Activated CD4-positive, alpha-beta T cell treated with anti-CD3 and anti-CD28 coated beads for 4 hours (primary cell): Measurements from ENCODE around the gene PNCK.
"Not testable (repeated sequence)": the region's sequence is repeated elsewhere in the genome, so short reads cannot be mapped to it uniquely, and the experiment has no call there.

Experiments used
- DNase-seq, 2 donors: peaks; one replicate each; pipeline ENCODE4 v3.0.0-alpha.2; 2020

Gene PNCK

DNA sequence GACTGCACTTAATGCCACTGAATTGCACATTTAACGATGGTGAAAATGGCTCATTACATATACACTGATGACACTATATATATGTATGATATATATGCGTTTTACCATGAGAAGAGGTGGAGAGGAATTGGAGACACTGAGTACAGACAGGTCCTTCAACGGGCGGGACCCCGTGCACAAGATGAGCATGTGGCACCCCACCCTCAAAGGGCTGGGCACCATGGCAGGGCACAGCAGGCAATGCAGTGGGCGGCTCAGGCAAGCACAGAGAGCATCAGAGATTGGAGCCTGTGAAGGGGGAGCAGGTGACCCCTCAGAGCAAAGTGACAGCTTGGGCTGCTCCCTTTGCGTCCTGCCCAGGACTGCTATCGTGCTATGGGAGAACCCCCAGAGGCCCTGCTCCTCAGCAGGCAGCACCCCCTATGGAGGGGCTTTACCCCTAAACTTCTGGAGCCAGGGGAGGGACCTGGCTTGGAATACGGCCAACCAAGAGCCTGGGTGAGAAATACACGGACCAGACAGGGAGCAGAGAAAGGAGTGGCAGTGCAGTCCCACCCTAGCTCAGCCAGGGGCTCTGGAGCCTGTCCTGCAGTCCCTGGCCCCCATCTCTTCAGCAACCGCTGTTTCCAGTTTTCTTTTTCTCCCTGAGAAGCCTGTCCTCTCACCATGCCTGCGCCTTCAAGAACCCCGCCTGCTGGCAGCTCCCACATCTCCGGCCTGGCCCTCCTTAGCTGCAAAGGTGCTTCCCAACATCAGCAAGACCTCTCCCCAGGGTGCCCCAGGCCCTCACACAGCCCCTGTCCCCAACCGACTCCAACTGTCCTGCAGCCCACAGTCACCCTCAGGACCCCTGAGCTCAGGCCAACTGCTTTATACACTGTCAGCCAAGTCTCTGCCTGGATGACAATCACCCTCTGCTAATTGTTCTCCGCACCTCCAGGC is 24.6 kb upstream of the PNCK start:
- no peak for DNase-seq

DNA sequence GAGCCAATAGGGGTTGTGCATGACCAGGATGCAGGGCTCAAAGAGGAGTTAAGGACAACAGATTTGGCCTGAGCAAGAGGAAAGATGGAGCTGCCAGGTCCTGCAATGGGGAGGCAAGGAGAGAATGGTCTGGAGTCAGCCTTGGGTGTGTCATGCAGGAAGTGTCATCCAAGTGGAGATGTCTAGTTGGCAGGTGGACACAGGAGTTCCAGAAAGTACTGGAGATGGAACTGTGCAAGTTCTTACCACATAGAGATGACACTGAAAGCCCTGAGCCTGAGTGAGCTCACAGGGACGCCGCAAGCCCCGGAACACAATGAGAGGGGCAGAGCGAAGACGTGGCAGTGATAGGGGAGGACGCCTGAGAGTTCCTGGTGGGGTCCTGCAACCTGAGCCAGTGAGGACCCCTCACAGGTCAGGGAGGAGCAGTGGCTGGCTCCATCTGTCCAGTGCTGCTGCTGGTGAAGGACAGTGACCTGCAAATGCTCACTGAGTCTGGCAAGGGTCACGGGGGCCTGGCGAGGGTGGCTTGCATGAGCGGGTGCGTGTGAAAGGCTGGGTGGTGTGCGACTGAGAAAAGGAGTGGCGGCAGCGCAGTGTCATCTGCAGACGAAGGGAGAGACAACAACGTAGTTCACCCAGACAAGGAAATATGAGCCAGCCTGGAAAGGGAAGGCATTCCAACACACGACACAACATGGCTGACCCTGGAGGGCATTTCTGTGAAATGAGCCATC is 23.5 kb upstream of the PNCK start:
- DNase-seq: not testable (repeated sequence)

GRCh38 chrX:153696538-153696937 is 22.9 kb upstream of the PNCK start:
- DNase-seq: not testable (repeated sequence)

- no peak for DNase-seq
Observed at GRCh38 chrX:153696100-153696499, 22.5 kb upstream of the PNCK start.

DNA sequence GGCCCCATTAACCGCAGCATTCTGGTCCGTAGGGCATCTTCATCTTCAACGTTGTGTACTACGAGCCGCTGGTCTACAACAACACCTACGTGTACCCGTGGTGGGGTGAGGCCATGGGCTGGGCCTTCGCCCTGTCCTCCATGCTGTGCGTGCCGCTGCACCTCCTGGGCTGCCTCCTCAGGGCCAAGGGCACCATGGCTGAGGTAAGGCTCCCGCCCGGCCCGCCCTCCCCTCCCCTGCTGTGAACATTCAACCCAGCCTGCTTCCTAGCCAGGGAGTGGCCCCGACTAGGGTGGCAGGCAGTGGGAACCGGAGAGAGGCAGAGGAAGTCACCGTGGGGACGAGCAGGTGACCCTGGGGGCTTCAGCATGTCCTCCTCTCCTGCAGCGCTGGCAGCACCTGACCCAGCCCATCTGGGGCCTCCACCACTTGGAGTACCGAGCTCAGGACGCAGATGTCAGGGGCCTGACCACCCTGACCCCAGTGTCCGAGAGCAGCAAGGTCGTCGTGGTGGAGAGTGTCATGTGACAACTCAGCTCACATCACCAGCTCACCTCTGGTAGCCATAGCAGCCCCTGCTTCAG is 21.2 kb upstream of the PNCK start:
- no peak for DNase-seq

DNA sequence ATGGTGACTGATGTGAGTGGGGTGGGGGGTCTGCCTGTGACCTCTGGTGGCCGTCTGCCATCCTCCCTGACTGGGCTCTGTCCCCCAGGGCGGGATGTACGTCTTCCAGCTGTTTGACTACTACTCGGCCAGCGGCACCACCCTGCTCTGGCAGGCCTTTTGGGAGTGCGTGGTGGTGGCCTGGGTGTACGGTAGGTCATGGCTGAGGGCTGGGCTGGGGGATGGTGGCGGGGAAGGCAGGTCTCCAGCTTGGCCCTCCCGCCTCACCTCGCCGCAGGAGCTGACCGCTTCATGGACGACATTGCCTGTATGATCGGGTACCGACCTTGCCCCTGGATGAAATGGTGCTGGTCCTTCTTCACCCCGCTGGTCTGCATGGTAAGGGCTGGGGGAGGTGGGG is 20.6 kb upstream of the PNCK start:
- DNase-seq: not testable (repeated sequence)

DNA sequence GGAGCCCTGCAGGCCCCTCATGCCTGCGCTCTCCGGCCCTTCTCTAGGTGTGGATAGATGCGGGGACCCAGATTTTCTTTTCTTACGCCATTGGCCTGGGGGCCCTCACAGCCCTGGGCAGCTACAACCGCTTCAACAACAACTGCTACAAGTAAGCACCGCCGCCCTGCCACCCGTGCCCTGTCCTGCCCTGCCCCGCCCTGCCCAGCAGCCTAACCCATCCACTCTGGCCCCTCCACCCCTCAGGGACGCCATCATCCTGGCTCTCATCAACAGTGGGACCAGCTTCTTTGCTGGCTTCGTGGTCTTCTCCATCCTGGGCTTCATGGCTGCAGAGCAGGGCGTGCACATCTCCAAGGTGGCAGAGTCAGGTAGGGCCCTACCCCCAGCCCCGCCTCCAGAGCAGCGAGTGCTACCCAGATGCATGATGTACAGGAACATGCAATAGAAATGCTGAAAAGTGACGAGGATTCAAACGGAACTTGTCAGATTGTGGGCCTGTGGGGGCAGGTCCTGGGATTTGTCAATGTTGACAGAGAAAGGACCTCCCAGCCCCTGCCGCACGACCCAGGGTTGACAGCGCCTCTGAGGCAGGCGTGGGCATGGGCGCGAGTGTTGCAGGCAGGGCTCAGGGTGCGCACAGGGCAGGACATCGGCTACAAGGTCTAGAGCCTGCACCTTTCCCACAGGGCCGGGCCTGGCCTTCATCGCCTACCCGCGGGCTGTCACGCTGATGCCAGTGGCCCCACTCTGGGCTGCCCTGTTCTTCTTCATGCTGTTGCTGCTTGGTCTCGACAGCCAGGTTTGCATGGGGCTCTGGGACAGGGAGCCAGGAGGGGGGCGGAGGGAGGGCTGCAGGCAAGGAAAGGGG is 19.8 kb upstream of the PNCK start:
- DNase-seq: no peak

GRCh38 chrX:153692611-153693156 is 19.1 kb upstream of the PNCK start:
- no peak for DNase-seq

DNA sequence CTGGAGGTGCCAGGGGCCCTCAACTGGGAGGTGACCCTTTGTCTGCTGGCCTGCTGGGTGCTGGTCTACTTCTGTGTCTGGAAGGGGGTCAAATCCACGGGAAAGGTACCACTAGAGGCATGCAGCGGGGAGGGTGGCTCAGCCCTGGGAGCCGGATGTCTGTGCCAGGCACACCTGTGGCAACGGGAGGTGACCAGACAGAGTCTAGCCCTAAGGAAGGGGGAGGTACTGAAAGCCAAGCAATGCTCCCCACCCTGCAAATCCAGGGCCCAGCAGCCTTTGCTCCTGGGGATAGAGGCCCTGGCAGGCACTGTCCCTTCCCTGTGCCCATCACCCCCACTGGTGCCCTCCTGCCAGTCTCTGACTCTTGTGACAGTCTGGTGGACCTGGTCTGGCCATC is 18.4 kb upstream of the PNCK start:
- no peak for DNase-seq

- not testable (repeated sequence) for DNase-seq
Observed at GRCh38 chrX:153691032-153691827, 17.6 kb upstream of the PNCK start.

GRCh38 chrX:153690466-153690865 is 16.9 kb upstream of the PNCK start:
- DNase-seq: no peak

GRCh38 chrX:153689654-153690465 is 16.2 kb upstream of the PNCK start:
- no peak for DNase-seq

GRCh38 chrX:153688911-153689590 is 15.4 kb upstream of the PNCK start:
- no peak for DNase-seq

DNA sequence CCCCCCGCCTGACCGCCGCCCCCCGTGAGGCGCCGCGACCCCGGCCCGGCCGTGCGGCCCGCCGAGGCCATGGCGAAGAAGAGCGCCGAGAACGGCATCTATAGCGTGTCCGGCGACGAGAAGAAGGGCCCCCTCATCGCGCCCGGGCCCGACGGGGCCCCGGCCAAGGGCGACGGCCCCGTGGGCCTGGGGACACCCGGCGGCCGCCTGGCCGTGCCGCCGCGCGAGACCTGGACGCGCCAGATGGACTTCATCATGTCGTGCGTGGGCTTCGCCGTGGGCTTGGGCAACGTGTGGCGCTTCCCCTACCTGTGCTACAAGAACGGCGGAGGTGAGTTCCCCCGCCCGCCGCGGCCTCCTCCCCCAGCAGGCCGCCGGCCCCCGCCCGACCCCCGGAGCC is 14.9 kb upstream of the PNCK start:
- DNase-seq: no peak

- no peak for DNase-seq
Observed at GRCh38 chrX:153688071-153688470, 14.5 kb upstream of the PNCK start.

DNA sequence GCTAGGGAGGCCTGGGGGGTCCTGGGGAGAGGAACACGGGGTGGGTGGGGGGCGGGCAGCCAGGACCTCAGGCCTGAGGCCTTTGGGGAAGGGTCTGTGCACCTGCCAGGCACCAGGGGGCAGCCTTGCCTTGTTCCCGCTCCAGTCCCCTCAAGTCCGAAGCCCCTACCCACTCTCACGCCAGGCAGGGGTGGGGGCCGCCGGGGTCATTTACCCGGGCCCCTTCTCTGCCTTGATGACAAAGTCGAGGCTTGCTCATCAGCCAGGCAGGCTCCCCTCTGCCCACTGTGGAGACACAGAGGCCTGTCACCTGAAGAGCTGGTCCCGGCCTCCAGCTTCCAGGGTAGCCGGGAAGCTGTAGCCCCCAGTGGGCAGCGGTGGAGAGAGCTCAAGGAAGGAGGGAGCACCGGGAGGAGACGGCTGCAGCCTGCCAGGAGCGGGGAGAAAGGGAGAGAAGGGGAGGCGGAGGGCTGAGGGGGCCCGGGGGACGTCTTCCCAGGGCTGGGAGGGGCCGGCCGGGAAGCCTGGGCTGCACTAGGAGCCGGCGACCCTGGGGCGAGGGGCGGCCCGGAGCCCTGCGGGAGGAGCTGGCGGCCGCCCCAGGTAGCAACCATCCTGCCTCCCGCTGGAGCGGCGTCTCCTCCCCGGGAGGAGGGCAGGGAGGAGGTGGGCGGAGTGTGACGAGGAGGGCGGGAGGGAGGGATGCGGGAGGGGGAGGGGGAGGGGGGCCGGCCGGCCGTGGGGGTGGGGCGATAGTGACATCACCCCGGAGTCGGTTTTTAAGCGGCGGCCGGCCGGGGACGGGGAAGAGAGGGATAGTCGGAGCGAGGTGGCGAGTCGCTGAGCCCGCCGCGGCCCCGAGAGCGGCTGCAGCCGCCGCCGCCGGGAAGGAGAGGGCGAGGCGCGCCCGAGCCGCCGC is 13.8 kb upstream of the PNCK start, which contains the start of gene SLC6A8:
Gene SLC6A8, plus strand, starts transcription at position 806 of the 919 bp plus-strand sequence. CDS start 649 bp downstream, outside the sequence.
- peak; percentile 38 to 44 for DNase-seq

DNA sequence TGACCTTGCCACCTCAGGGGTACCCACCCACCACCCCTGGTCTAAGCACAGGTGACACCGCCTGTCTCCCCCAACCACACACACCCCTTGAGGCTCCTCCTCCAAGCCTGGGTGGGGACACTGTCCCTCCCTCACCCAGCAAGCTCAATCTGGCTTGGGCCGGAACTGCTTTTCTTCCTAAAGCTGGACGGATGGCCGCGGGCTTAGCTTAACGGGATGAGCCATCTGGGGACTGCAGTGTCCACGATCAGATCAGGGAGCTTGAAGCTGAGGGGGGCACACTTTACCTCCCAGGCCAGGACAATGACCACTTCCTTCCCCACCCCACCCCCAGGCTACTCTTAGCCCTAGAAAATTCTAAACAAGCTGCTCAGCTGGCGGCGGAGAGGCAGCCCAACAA is 13.1 kb upstream of the PNCK start:
- no peak for DNase-seq
